T-helper 1 cell treated with Interleukin-12 subunit alpha and Interleukin-12 subunit beta and Interleukin-4 antibody, amounts not matched to agents 30 ng/mL and 1 ng/mL, for 36 hours (primary cell): ENCODE results near the gene PDSS1. TPM values are rescaled to one million over a fixed set of nuclear protein-coding genes. Genes with fewer than 3 reads are reported as not detected.

Source experiments
- intact Hi-C: fragments of 100-400 bp; cut with micrococcal nuclease; formaldehyde crosslinking; loops from one replicate; pipeline ENCODE4 v1.15.1; 2024
- total RNA-seq: library from RNA; stranded (reverse); gene quantifications from 2 replicates; pipeline ENCODE4 v1.2.3, GENCODE V29; 2022

The PDSS1 gene
- total RNA-seq, 1 donor from 2014 or later: 16.7 TPM

DNA sequence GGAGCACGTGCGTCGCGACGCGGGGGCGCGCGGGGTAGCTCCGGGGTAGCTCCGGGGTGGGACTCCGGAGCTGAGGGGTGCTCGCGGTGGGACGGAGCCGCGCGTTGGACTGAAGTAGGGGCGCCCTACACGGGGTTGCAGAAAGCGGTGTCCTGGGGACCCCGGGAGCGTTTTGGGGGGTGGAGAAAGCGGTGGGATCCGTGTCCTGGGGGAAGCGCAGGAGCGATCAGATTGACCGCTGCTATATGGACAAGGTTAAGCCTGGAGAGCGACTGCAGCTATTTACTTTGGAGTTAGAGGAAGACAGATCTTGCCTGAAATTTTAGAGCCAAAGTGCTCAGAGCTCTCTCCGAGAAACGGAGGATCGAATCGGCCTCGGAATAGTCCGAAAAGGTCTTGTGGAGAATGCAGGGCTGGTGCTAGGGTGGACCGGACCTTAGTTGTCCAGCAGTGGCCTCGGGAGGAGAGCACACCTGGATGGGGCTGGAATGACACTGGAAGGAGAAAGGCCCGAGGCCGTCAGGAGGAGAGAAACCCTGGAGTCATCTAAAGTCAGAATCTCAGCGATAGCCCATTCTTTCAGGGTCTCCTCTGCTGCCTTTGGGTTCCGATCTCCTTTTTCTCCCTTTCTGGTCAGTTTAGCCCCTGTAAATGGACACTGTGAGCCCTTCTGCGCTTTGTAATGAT is 564 bp downstream of the PDSS1 start:
- intact Hi-C loops: loop anchor here (1.0 to 5.0 kb wide), 10 partner anchors 23 to 545 kb away; partner anchors contain the start of genes ANKRD26, APBB1IP, MASTL and YME1L1

- intact Hi-C loops: loop anchor here (5.0 kb wide), 2 partner anchors 212 to 262 kb away; partner anchors contain the start of gene APBB1IP
Measured at GRCh38 chr10:26698909-26699308, 1.4 kb downstream of the PDSS1 start.

DNA sequence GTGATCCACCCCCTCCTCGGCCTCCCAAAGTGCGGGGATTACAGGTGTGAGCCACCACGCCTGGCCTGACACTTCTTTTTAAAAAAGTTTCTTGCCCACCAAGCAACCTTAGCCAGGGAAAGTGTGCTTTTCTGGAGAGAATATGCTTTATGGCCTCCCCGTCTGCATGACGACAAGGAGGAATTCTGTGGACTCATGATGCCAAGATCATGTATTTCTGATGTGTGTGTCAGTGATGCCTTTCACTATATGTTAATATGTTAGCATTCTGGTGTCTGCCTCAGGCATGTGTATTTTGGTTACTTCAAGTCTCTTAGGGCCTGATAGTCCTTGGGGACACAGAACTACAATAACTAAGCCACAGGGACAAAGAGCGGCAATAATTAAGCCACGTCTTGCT is 2.1 kb downstream of the PDSS1 start:
- intact Hi-C loops: loop anchor here (5.0 kb wide), 2 partner anchors 212 to 262 kb away; partner anchors contain the start of gene APBB1IP

- intact Hi-C loops: no loop called here
Measured at GRCh38 chr10:26700884-26701630, 3.6 kb downstream of the PDSS1 start.

DNA sequence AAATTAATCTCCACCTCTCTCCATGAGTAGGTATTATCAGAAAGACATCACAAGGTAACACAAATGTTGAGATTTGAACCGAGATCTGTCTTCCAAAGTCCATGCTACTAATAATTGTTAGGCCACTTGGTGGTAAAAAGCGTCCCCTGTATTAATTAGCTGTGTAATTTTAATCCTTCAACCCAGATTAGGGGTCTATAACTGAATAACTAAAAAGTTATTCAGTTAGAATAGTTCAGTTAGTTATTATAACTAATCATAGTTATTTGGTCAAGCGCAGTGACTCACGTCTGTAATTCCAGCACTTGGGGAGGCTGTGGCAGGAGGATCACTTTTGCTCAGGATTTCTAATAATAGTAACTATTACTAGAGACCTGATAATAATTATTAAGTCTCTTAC is 5.6 kb downstream of the PDSS1 start:
- intact Hi-C loops: no loop called here

- intact Hi-C loops: no loop called here
Measured at GRCh38 chr10:26703974-26704373, 6.5 kb downstream of the PDSS1 start.

DNA sequence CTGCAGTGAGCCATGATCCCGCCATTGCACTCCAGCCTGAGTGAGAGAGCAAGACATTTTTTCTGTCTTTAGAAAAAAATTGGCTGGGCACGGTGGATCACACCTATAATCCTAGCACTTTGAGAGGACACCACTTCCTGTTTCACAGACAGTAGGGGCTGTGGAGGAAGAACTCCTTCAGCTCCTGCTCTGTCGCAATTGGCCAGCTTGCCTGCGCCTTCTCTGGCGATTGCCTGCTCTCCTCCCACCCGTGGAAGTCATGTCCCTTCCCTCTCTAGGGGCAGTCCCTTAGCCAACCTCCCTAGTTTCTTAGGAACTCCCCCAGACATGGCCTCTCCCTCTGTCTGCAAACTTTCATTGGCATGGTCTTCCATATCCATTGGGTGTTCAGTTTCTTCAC is 8.7 kb downstream of the PDSS1 start:
- intact Hi-C loops: no loop called here

DNA sequence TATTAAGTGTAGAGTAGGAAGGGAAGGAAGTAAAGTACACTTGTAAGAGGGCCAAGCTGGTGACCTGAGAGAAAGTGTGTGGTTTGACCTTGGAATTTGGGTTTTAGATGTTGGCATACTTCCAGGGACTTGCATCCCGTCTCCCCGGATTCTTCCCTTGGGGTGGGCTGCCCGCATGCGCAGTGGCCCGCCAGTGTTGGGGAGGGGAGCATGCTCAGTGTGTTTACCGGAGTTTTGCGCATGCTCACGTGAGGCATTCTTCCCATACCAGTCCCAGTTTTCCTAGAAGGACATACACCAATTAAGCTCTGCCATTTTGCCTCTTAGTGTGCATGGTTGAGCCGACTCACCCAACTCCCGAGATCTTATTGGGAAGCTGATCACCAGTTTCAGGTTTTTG is 9.4 kb downstream of the PDSS1 start:
- intact Hi-C loops: no loop called here

GRCh38 chr10:26711324-26711723 is 13.8 kb downstream of the PDSS1 start:
- intact Hi-C loops: no loop called here

DNA sequence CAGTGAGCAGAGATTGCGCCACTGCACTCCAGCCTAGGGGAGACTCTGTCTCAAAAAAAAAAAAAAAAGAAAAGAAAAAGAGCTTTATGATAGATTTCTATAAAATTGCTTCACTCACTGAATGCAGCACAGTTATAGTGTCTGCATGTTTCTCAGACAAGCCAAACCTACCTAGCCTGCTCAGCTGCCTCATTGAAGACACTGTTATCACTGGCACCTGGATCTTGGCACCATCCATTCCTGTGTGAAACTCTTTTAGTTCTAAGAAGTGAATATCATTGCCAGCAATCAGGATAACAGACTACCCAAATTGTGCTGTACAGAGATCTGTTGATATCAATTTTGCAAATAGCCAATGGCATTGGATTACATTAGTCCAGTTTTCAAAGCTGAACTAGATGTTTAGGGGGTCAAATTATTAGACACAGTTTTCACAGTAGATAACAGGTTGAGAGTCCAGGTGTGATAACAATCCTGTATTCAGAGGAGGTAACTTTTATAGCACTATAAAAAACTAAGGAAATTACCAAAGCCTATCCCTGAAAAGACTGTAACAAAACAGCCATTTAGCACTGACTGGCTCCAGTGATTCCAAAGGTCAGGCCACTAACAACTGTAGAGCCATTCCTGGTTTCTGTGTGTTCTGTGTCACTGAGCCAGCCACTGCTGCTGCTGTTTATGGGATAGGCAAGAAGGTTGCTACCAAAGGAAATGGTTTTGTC is 17.1 kb downstream of the PDSS1 start:
- intact Hi-C loops: no loop called here

DNA sequence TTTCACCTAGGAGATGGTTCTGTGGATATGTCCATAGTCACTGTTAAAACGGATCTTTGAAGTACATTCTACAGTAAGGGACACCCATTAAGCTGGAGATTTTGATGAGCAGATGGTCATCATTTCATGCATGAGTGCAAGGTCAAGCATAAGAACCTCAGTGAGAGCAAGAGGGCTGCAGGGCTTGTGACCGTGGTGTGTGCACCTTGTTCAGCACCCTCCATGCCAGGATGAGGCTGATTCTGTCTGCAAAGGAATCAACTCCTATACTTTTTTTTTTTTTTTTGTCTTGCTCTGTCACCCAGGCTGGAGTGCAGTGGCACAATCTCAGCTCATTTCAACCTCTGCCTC is 17.6 kb downstream of the PDSS1 start:
- intact Hi-C loops: no loop called here

DNA sequence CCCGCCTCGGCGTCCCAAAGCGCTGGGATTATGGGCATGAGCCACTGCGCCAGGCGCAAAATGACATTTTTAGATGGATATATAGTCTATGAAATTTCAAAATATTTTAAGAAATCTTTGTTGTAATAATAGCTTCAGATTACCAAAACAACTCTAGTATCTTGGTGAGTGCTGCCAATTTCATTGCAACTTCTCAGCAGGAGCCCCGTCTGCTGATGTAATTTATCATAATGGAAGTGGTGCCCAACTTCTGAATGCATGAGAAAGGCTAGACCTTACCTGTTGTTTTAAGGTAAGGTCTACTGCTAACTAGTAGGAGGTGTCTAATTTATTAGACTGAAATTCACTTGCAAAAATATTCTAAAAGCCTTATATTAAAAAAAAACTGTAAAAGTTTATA is 20.0 kb downstream of the PDSS1 start:
- intact Hi-C loops: no loop called here

GRCh38 chr10:26721561-26721960 is 24.1 kb downstream of the PDSS1 start:
- intact Hi-C loops: loop anchor here (1.0 to 2.0 kb wide), 3 partner anchors 15 to 140 kb away; partner anchors contain the start of gene PDSS1

DNA sequence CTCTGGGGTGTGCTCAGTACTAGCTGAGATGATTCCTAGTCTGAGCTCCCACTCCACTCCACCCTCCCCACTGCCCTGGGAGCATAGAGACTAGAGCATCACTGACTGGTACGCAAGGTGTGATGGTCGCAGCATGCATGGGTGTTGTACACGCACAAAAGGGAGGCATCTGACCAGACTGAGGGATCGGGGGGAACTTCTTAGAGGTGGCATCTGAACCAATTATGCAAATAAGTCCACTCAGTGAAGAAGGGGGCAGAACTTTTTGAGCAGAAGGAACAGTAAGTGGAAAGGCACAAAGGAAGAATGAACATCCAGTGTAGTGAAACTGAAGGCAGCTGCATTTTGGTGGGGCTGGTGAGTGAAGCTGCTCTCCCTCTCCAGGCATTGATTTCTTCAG is 25.5 kb downstream of the PDSS1 start:
- intact Hi-C loops: no loop called here

DNA sequence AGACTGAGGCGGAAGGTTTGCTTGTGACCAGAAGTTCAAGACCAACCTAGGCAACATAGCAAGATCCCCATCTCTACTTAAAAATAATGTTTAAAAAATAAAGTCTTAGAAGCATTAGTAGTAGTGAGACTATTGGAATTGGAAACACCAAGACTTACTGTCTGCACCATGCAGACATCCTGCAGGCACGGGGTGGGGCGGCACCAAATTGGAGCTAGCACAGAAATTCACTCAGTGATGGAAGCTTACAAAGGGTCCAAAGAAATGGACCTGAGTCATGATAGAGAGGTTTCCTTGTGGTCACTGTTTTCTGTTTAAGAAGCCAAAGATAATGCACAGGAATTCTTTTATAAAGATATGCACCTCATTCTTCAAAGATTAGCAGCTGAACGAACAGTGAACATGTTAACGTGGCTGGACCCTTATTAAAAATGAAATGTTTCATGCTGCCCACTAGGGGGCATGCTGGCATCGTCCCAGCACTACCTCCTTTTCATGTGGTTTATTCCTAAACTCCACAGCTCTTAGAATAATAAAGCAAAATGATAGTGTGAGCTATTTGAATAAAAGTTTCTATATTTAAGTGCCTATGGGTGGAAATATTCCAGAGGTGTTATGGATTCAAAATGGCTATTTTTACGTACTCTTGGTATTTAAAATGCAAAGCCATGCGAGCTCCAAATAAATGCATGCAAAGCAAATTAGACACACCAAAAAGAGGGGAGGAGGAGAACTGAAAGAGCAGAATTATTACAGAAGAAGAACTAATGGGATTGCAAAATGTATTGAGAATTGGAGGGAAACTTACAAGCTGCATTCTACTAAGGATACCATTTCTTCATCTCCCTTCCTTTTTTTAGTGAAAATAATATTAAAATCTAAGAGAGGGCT is 28.6 kb downstream of the PDSS1 start:
- intact Hi-C loops: loop anchor here (1.0 to 5.0 kb wide), 7 partner anchors 11 to 634 kb away; no protein-coding TSS in a partner anchor

DNA sequence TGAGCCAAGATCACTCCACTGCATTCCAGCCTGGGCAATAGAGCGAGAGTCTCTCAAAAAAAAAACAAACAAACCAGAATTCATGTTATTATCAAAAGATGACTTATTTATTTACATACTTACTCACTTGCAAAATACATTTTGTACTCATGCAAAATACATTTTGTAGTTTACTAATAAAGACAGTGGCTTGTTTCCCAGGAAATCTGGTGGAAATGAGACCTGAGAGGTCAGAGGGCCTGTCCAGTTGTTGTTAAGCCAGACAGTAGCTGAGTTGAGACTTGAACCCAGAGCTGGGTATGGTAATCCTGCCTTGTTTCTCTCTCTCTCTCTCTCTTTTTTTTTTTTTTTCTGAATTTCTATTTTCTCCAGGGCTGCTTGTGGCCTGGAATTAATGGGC is 29.5 kb downstream of the PDSS1 start:
- intact Hi-C loops: loop anchor here (2.0 to 5.0 kb wide), 2 partner anchors 45 to 120 kb away; no protein-coding TSS in a partner anchor

- intact Hi-C loops: loop anchor here (5.0 kb wide), 1 partner anchor 47 kb away; no protein-coding TSS in a partner anchor
Measured at GRCh38 chr10:26728957-26729356, 31.5 kb downstream of the PDSS1 start.

DNA sequence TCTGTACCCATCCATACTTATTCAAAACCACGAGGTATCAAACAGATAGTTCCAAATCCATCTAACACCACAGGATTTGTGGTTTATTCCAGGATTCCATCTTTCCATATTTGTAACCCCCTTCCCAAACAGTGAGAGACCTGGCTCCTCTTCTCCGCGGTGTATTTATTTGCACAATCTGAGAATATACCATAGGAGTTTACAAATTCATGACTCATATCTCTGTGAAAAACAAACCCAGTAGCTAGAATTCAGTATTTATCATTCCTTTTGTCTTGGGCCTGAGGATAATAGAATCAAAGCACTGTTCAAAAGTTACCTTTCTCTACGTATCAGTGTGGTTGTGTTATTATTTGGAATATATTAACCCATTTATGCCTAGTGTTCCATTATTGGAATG is 31.9 kb downstream of the PDSS1 start:
- intact Hi-C loops: loop anchor here (5.0 kb wide), 1 partner anchor 47 kb away; no protein-coding TSS in a partner anchor

GRCh38 chr10:26730552-26730951 is 33.1 kb downstream of the PDSS1 start:
- intact Hi-C loops: no loop called here

- intact Hi-C loops: no loop called here
Measured at GRCh38 chr10:26733750-26734568, 36.5 kb downstream of the PDSS1 start.
